ENCODE results near the gene DGCR6L. TPM values are rescaled to one million over a fixed set of nuclear protein-coding genes. Genes with fewer than 3 reads are reported as not detected.
"Not testable (repeated sequence)": the region's sequence is repeated elsewhere in the genome, so short reads cannot be mapped to it uniquely, and the experiment has no call there.

Gene DGCR6L
- total RNA-seq, 1 experiment from 2014 or later = 38.6 TPM

DNA sequence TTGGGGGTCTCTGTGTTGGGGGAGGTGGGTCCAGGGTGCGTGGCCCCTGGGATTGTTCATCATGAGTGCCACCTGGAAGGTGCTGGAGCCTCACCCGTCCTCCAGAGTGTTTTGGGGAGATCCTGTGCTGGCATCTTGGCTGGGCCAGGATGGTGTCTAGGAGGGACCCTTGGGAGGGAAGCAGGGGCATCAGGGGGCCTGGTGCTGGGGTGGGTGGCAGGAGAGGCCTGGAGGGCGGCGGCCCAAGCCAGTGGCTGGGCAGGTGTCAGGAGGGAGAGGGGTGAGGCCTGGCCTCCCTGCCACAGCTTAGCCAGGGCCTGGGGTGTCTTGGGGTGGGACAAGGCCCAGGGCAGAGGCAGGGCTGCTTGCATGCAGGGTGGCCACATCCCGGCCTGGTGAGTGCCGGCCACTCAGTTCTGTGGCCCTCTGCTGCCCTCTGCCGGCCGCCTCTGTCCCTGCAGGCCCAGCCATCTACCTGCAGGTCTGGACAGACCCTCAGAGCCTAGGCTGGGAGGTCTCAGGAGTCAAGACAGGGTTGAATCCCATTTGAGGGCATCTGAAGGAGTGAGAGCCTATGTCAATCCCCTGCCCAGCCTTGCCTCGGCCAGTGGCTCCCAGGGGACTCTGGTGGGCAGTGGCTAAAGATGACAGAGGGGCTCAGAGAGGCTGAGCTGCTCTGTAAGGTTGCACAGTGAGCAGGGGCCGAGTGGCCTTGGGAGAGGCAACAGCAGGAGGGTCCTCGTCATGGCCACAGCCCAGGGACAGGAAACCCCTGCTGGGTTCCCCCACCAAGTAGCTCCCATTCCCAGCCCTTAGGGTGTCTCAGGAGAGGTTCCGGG lies 34.2 kb downstream of the DGCR6L start:
- H3K79me2 ChIP-seq (ENCODE audit: insufficient read depth, low read length); H3K56ac ChIP-seq (ENCODE audit: insufficient read length, low read depth, low read length); H4K20me1 ChIP-seq (ENCODE audit: control insufficient read depth, insufficient read depth, insufficient read length); H4K91ac ChIP-seq (ENCODE audit: insufficient read length, low read depth, low read length); H2BK20ac ChIP-seq (ENCODE audit: low read depth, low read length, poor library complexity, severe bottlenecking); H3K18ac ChIP-seq (ENCODE audit: insufficient read length, low read depth, low read length); H2BK120ac ChIP-seq (ENCODE audit: low read depth, low read length, poor library complexity, severe bottlenecking); H4K5ac ChIP-seq (ENCODE audit: insufficient read length, low read depth, low read length); H3K27ac Mint-ChIP-seq; H3K27me3 Mint-ChIP-seq (ENCODE audit: low read depth); H3K23me2 ChIP-seq (ENCODE audit: insufficient read length, low read depth, low read length, poor library complexity, severe bottlenecking); H3K4me1 ChIP-seq (ENCODE audit: insufficient read depth, low read length); H3K9ac ChIP-seq (ENCODE audit: extremely low read depth, insufficient read length, low read length); H3K14ac ChIP-seq (ENCODE audit: insufficient read depth, low read length); H3K9me3 ChIP-seq (ENCODE audit: control insufficient read depth, low read depth, low read length); H3K4ac ChIP-seq (ENCODE audit: low read depth, low read length); H3K79me1 ChIP-seq (ENCODE audit: insufficient read depth, low read depth, low read length, poor library complexity, severe bottlenecking); H2BK15ac ChIP-seq (ENCODE audit: low read depth, low read length); H2BK12ac ChIP-seq (ENCODE audit: insufficient read length, low read depth, low read length); H3K27ac ChIP-seq (ENCODE audit: insufficient read length, low read depth, low read length); H3T11ph ChIP-seq (ENCODE audit: low read length); H3K4me2 ChIP-seq (ENCODE audit: insufficient read depth, insufficient read length, low read length); H3K4me3 Mint-ChIP-seq; H2BK5ac ChIP-seq (ENCODE audit: insufficient read length, low read length); H3K36me3 Mint-ChIP-seq (ENCODE audit: insufficient read depth in 1 of 3, low read depth in 3 of 3); H2AFZ ChIP-seq (ENCODE audit: low read length); H2AK5ac ChIP-seq (ENCODE audit: insufficient read length, low read length); H3K9me3 Mint-ChIP-seq; H4K8ac ChIP-seq (replicated peaks; ENCODE audit: insufficient read length, low read depth, low read length); H3K23ac ChIP-seq (ENCODE audit: insufficient read length, low read depth, low read length); H3K27me3 ChIP-seq (ENCODE audit: insufficient read depth, low read length): not testable (repeated sequence)
- no CpG with 5 or more reads among the region's 12 CpGs for WGBS (ENCODE audit: extremely low coverage, insufficient read length, low lambda C conversion rate)
- peak; percentile 85 for DNase-seq
- H3K4me1 Mint-ChIP-seq = peaks cover 10 to 11% of the 10 kb centered on the region in 2 experiments
- TF ChIP-seq, protein P1, sequence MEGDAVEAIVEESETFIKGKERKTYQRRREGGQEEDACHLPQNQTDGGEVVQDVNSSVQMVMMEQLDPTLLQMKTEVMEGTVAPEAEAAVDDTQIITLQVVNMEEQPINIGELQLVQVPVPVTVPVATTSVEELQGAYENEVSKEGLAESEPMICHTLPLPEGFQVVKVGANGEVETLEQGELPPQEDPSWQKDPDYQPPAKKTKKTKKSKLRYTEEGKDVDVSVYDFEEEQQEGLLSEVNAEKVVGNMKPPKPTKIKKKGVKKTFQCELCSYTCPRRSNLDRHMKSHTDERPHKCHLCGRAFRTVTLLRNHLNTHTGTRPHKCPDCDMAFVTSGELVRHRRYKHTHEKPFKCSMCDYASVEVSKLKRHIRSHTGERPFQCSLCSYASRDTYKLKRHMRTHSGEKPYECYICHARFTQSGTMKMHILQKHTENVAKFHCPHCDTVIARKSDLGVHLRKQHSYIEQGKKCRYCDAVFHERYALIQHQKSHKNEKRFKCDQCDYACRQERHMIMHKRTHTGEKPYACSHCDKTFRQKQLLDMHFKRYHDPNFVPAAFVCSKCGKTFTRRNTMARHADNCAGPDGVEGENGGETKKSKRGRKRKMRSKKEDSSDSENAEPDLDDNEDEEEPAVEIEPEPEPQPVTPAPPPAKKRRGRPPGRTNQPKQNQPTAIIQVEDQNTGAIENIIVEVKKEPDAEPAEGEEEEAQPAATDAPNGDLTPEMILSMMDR (conservative IDR thresholded peaks at IDR 0.05) = peak; percentile 84

Data from H9 (cell line).